ENCODE results near the gene PSTPIP1. TPM values are rescaled to one million over a fixed set of nuclear protein-coding genes. Genes with fewer than 3 reads are reported as not detected.

PSTPIP1 gene
- total and polyA plus RNA-seq, 2 of the 4 experiments (the other 2 are of a cell fraction): 0.36 to 1.1 TPM

DNA sequence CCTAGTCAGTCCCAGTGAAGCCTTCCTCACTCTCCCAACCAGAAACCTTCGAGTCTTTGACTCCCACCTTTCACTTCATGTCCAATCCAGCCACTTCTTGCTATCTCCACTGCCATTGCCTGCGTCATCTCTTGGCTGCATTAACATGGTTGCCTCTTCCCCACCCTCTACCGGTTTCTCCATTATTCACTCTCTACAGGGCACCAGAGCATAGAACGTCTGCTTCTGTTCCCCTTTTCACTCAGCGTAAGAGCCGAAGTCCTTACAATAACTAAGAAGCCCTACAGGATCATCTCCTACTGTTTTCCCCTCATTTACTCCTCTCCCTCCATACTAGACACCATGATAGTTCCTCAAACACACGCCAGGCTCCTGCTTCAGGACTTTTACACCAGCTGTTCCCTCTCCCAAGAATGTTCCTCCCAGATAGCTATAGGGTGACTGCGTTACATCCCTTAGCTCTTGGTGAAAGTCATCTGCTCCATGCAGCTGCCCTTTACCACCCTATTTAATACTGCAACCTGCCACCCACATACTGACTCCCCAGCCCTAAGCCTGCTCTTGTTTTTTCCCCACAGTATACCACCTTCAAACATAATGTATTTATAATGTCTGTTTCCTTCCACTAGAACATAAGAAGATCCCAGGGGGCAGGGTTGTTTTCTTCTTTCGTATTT is 32.5 kb upstream of the PSTPIP1 start:
- no peak overlapping the region for H3K56ac ChIP-seq (ENCODE audit: extremely low read depth, insufficient read depth, low read length)
- CTCF ChIA-PET: no interaction called here
- H4K20me1 ChIP-seq (ENCODE audit: insufficient read depth, low read length): no peaks in the 10 kb centered on the region
- H3K23ac ChIP-seq (ENCODE audit: low read depth, low read length): no peak overlapping the region
- H3K18ac ChIP-seq (ENCODE audit: low read depth, low read length): no peak overlapping the region
- H2AFZ ChIP-seq (replicated peaks; ENCODE audit: low read length, poor library complexity): no peak overlapping the region
- WGBS, 2 experiments (ENCODE audit: extremely low coverage in 2 of 2, insufficient read length in 1 of 2): 78% methylated on average over 6 of the region's 9 CpGs; no CpG with 5 or more reads in 1 of the 2 experiments
- H4K8ac ChIP-seq (ENCODE audit: low read depth in 2 of 2, low read length in 2 of 2): no peak overlapping the region
- H2BK120ac ChIP-seq (ENCODE audit: low read depth, low read length): no peak overlapping the region
- no peak overlapping the region for H4K5ac ChIP-seq (ENCODE audit: low read depth, low read length)
- H3K27ac ChIP-seq (ENCODE audit: insufficient read depth, low read length): no peak overlapping the region
- no peak overlapping the region for H2BK5ac ChIP-seq (ENCODE audit: low read depth, low read length, poor library complexity, severe bottlenecking)
- H2BK15ac ChIP-seq (ENCODE audit: low read depth, low read length): no peak overlapping the region
- no peak for DNase-seq
- no peaks in the 10 kb centered on the region for H3K79me1 ChIP-seq (ENCODE audit: low read depth in 1 of 2, low read length in 2 of 2)
- no peak overlapping the region for H3K9ac ChIP-seq (ENCODE audit: low read depth, low read length)
- no peak overlapping the region for H3K14ac ChIP-seq (replicated peaks; ENCODE audit: low read depth, low read length)
- no peak for ATAC-seq (ENCODE audit: low read depth)
- no peak overlapping the region for H3K4ac ChIP-seq (ENCODE audit: low read depth, low read length)
- POLR2A ChIA-PET (ENCODE audit: unreplicated experiment): no interaction called here
- no peak overlapping the region for H2AK5ac ChIP-seq (ENCODE audit: low read depth, low read length)
- TF ChIP-seq POLR2A (IDR thresholded peaks at IDR 0.05; ENCODE audit: low read depth, low read length): no peak
- TF ChIP-seq MXI1 (IDR thresholded peaks at IDR 0.05; ENCODE audit: borderline replicate concordance, low read depth, low read length): no peak
- no peak for TF ChIP-seq RFX5 (IDR thresholded peaks at IDR 0.05; ENCODE audit: low read depth, low read length)
- TF ChIP-seq FOS (IDR thresholded peaks at IDR 0.05; ENCODE audit: low read depth, low read length): no peak
- no peak for TF ChIP-seq BHLHE40 (IDR thresholded peaks at IDR 0.05; ENCODE audit: low read depth, low read length)
- no peak for TF ChIP-seq RAD21 (IDR thresholded peaks at IDR 0.05; ENCODE audit: low read length)
- TF ChIP-seq NFE2L2 (IDR thresholded peaks at IDR 0.05; ENCODE audit: low read depth, low read length): no peak
- no peak for TF ChIP-seq RCOR1 (IDR thresholded peaks at IDR 0.05; ENCODE audit: insufficient replicate concordance, low read length)
- TF ChIP-seq MAZ (IDR thresholded peaks at IDR 0.05; ENCODE audit: borderline replicate concordance, low read depth, low read length): no peak
- no peak for TF ChIP-seq CEBPB (IDR thresholded peaks at IDR 0.05; ENCODE audit: low read depth, low read length)
- TF ChIP-seq MAFK (IDR thresholded peaks at IDR 0.05; ENCODE audit: low read depth, low read length): no peak
- TF ChIP-seq, protein P1, sequence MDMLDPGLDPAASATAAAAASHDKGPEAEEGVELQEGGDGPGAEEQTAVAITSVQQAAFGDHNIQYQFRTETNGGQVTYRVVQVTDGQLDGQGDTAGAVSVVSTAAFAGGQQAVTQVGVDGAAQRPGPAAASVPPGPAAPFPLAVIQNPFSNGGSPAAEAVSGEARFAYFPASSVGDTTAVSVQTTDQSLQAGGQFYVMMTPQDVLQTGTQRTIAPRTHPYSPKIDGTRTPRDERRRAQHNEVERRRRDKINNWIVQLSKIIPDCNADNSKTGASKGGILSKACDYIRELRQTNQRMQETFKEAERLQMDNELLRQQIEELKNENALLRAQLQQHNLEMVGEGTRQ (IDR thresholded peaks at IDR 0.05; ENCODE audit: low read depth, low read length): no peak
- TF ChIP-seq, protein P2, sequence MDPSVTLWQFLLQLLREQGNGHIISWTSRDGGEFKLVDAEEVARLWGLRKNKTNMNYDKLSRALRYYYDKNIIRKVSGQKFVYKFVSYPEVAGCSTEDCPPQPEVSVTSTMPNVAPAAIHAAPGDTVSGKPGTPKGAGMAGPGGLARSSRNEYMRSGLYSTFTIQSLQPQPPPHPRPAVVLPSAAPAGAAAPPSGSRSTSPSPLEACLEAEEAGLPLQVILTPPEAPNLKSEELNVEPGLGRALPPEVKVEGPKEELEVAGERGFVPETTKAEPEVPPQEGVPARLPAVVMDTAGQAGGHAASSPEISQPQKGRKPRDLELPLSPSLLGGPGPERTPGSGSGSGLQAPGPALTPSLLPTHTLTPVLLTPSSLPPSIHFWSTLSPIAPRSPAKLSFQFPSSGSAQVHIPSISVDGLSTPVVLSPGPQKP (IDR thresholded peaks at IDR 0.05; ENCODE audit: borderline replicate concordance, low read depth, low read length): no peak
- no peak for TF ChIP-seq SMC3 (IDR thresholded peaks at IDR 0.05; ENCODE audit: low read depth, low read length)
- TF ChIP-seq, protein P3, sequence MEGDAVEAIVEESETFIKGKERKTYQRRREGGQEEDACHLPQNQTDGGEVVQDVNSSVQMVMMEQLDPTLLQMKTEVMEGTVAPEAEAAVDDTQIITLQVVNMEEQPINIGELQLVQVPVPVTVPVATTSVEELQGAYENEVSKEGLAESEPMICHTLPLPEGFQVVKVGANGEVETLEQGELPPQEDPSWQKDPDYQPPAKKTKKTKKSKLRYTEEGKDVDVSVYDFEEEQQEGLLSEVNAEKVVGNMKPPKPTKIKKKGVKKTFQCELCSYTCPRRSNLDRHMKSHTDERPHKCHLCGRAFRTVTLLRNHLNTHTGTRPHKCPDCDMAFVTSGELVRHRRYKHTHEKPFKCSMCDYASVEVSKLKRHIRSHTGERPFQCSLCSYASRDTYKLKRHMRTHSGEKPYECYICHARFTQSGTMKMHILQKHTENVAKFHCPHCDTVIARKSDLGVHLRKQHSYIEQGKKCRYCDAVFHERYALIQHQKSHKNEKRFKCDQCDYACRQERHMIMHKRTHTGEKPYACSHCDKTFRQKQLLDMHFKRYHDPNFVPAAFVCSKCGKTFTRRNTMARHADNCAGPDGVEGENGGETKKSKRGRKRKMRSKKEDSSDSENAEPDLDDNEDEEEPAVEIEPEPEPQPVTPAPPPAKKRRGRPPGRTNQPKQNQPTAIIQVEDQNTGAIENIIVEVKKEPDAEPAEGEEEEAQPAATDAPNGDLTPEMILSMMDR (conservative IDR thresholded peaks at IDR 0.05; ENCODE audit: low read depth, low read length): no peak
- TF ChIP-seq CHD1 (IDR thresholded peaks at IDR 0.05; ENCODE audit: low read depth, low read length): no peak
- no peak overlapping the region for H3K4me3 ChIP-seq (ENCODE audit: insufficient read depth, low read depth, low read length)
- no TSS peak for BruUV-seq (replicated peaks)
- no peaks in the 10 kb centered on the region for H3K9me3 ChIP-seq (ENCODE audit: control insufficient read depth, insufficient read depth, low read length)
- no peak overlapping the region for H3K4me2 ChIP-seq (ENCODE audit: low read depth, low read length)
- in situ Hi-C loops (cut with MboI; ENCODE audit: low sequenced_read_pairs) (no loop called here), intact Hi-C loops (cut with micrococcal nuclease) (no loop called here), dilution Hi-C loops (cut with HindIII; ENCODE audit: low sequenced_read_pairs, unreplicated experiment) (no loop called here)
- H2BK20ac ChIP-seq (ENCODE audit: low read depth, low read length): no peak overlapping the region
- H3K36me3 ChIP-seq (ENCODE audit: control insufficient read depth, insufficient read depth, low read length): no peaks in the 10 kb centered on the region
- no peaks in the 10 kb centered on the region for H3K4me1 ChIP-seq (ENCODE audit: control insufficient read depth, insufficient read depth, low read length)
- no peak overlapping the region for H2AK9ac ChIP-seq (replicated peaks; ENCODE audit: low read depth, low read length, poor library complexity)
- peaks cover 39% of the 10 kb centered on the region for H3K27me3 ChIP-seq (ENCODE audit: control insufficient read depth, insufficient read depth, low read length)
- no peaks in the 10 kb centered on the region for H3K9me1 ChIP-seq (ENCODE audit: insufficient read depth, low read length)
- no peak overlapping the region for H4K91ac ChIP-seq (ENCODE audit: insufficient read depth, low read depth, low read length)
